ENCODE data around the gene BABAM1.
A peak's percentile ranks its signal among the peaks of the same experiment; 100 is the strongest.

DNA sequence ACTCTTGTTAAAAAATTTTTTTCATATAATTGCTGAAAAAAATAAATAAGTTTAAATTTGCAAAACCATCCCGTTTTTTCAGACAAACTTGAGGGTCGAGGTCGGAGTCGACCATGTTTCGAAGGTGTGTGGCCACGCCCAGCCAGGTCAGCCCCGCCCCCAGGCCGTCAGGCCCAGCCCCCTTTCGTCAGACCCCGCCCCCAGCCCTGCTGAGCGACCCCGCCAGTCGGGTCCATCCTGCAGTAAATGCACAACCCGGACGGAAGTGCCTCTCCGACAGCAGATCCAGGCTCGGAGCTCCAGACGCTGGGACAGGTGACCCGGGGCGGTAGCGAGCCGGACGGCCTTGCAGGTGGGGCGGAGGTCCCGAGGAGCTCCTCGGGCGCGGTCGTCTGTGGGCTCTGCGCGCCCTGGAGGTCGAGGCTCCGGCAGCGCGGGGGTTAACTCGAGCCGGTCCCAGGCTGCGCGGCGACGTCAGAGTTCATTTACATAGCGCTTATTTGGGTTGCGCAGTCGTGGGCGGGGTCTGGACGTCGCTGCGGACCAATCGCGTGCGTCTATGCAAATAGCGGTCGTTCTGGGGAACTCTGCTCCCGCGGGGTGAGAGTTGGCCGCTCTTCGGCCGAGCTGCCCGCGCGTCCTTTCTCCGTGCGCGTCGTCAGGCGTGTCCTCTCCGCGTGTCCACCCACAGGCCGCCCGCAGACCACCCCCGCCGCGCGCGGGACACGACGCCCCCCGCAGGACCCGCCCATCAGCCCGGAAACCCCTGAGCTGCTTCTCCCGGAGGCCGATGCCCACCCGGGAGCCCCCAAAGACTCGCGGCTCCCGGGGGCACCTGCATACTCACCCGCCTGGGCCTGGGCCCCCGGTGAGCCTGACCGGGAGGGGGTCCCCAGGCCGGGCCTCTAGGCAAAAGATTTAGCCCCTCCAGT, 41.0 kb upstream of the BABAM1 start, which contains the start of gene OCEL1:
- TF ChIP-seq, protein P1, sequence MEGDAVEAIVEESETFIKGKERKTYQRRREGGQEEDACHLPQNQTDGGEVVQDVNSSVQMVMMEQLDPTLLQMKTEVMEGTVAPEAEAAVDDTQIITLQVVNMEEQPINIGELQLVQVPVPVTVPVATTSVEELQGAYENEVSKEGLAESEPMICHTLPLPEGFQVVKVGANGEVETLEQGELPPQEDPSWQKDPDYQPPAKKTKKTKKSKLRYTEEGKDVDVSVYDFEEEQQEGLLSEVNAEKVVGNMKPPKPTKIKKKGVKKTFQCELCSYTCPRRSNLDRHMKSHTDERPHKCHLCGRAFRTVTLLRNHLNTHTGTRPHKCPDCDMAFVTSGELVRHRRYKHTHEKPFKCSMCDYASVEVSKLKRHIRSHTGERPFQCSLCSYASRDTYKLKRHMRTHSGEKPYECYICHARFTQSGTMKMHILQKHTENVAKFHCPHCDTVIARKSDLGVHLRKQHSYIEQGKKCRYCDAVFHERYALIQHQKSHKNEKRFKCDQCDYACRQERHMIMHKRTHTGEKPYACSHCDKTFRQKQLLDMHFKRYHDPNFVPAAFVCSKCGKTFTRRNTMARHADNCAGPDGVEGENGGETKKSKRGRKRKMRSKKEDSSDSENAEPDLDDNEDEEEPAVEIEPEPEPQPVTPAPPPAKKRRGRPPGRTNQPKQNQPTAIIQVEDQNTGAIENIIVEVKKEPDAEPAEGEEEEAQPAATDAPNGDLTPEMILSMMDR (IDR thresholded peaks at IDR 0.05) = no peak
- TF ChIP-seq POLR2AphosphoS5 (IDR thresholded peaks at IDR 0.05) = peak in 1 of 2 donors; percentile 94
- TF ChIP-seq EP300 (IDR thresholded peaks at IDR 0.05) = no peak
